Right lobe of liver (tissue), 4 donors: ENCODE measurements around the gene WIPF2.

ENCODE experiments used
- CTCF ChIP-seq, 4 donors: fragments of 200-600 bp in 3 of 4; fragments of 450-650 bp in 1 of 4; IDR thresholded peaks; one replicate each; pipeline versions ENCODE4 v1.5.1 to v1.8.0; 2016 to 2022; ENCODE audit warnings: antibody characterized with exemption in 4 of 4, mild to moderate bottlenecking in 2 of 4
- POLR2A ChIP-seq: fragments of 450-650 bp; IDR thresholded peaks from one replicate; pipeline ENCODE4 v1.6.1; 2017; ENCODE audit warnings: antibody characterized with exemption, mild to moderate bottlenecking
- donor health status: DM: no; HTN: no; CAD: no.
- donor health status: DM: no; HTN: no; CAD: no.
- donor health status: DM: no; HTN: yes; CAD: no.

GRCh38 chr17:40313668-40314583, 94.8 kb downstream of the WIPF2 start:
- no peak for TF ChIP-seq POLR2A
- TF ChIP-seq CTCF (IDR thresholded peaks at IDR 0.05), result no peak
